ENCODE results near the gene TNFAIP6. TPM values are rescaled to one million over a fixed set of nuclear protein-coding genes. Genes with fewer than 3 reads are reported as not detected.

The TNFAIP6 gene
- total and polyA plus RNA-seq, 3 experiments from 2014 or later = not detected

Other genes with a start within 250 kb of the TNFAIP6 start
- 1 to 10 TPM; 2.8 to 3.4 TPM for gene RBM43, start 95.7 kb upstream of the TNFAIP6 start, total RNA-seq
- gene RBM43, start 95.7 kb upstream of the TNFAIP6 start, polyA plus RNA-seq = 5.0 TPM
- gene NMI, start 67.9 kb upstream of the TNFAIP6 start, total RNA-seq = 10 to 100 TPM; 34.5 to 35.7 TPM
- gene NMI, start 67.9 kb upstream of the TNFAIP6 start, polyA plus RNA-seq = 36.6 TPM
- gene RIF1, start 52.3 kb downstream of the TNFAIP6 start, total RNA-seq = 10 to 100 TPM; 72.4 to 73.1 TPM
- gene RIF1, start 52.3 kb downstream of the TNFAIP6 start, polyA plus RNA-seq = 39.5 TPM

Measured in CD8-positive, alpha-beta memory T cell (primary cell).